ENCODE data around the gene LCN15. TPM values are rescaled to one million over a fixed set of nuclear protein-coding genes. Genes with fewer than 3 reads are reported as not detected.

LCN15 gene
- total RNA-seq, 1 donor from 2014 or later = not detected

GRCh38 chr9:136794281-136794999 lies 30.1 kb upstream of the LCN15 start:
- no peak overlapping the region for H3K4me2 ChIP-seq
- H3K9me3 Mint-ChIP-seq = no peaks in the 10 kb centered on the region
- DNase-seq (ENCODE audit: low spot score) = no peak
- peaks cover 16% of the 10 kb centered on the region for H3K27me3 ChIP-seq
- H3K4me1 ChIP-seq = peaks cover 32% of the 10 kb centered on the region
- no peaks in the 10 kb centered on the region for H3K79me2 ChIP-seq (ENCODE audit: low read depth)
- H3F3A ChIP-seq (ENCODE audit: low read depth) = peaks cover 29% of the 10 kb centered on the region
- H3K27ac Mint-ChIP-seq = no peak overlapping the region
- no peaks in the 10 kb centered on the region for H3K9me3 ChIP-seq (ENCODE audit: low read depth)
- no peak overlapping the region for H3K4me3 ChIP-seq
- no peaks in the 10 kb centered on the region for H3K36me3 ChIP-seq
- no peak overlapping the region for H3K27ac ChIP-seq
- H4K20me1 ChIP-seq (ENCODE audit: low read depth) = peaks cover 10% of the 10 kb centered on the region
- H3K4me3 Mint-ChIP-seq = peak overlapping the region; percentile 13
- H3K27me3 Mint-ChIP-seq (ENCODE audit: insufficient read depth, low read depth) = peaks cover 8% of the 10 kb centered on the region
- no peak overlapping the region for H3K9ac ChIP-seq
- H3K4me1 Mint-ChIP-seq = peaks cover 30% of the 10 kb centered on the region
- peaks cover 1% of the 10 kb centered on the region for H3K36me3 Mint-ChIP-seq
- no peak for TF ChIP-seq CTCF (IDR thresholded peaks at IDR 0.05)
- TF ChIP-seq EZH2 (IDR thresholded peaks at IDR 0.05) = no peak
- no peak for TF ChIP-seq EZH2phosphoT487 (IDR thresholded peaks at IDR 0.05)
- H2AFZ ChIP-seq (replicated peaks) = no peak overlapping the region

GRCh38 chr9:136793086-136793946 lies 29.0 kb upstream of the LCN15 start:
- Histone ChIP-seq H3K4me2 (no peak overlapping the region), H3K9ac (no peak overlapping the region), H4K20me1 (ENCODE audit: low read depth) (peaks cover 10% of the 10 kb centered on the region), H3K27ac (no peak overlapping the region), H3K4me1 (peaks cover 37% of the 10 kb centered on the region), H3K4me3 (no peak overlapping the region), H3K27me3 (peaks cover 5% of the 10 kb centered on the region), H3K9me3 (ENCODE audit: low read depth) (no peaks in the 10 kb centered on the region), H3K36me3 (no peaks in the 10 kb centered on the region), H2AFZ (replicated peaks) (no peak overlapping the region), H3K79me2 (ENCODE audit: low read depth) (no peaks in the 10 kb centered on the region), H3F3A (ENCODE audit: low read depth) (peaks cover 35% of the 10 kb centered on the region)
- DNase-seq (ENCODE audit: low spot score) = no peak
- Mint-ChIP-seq H3K36me3 (peaks cover 1% of the 10 kb centered on the region), H3K9me3 (no peaks in the 10 kb centered on the region), H3K27me3 (ENCODE audit: insufficient read depth, low read depth) (peaks cover 8% of the 10 kb centered on the region), H3K27ac (no peak overlapping the region), H3K4me1 (peaks cover 40% of the 10 kb centered on the region), H3K4me3 (peak overlapping the region; percentile 67)
- TF ChIP-seq CTCF (IDR thresholded peaks at IDR 0.05) (no peak), EZH2phosphoT487 (IDR thresholded peaks at IDR 0.05) (no peak), EZH2 (IDR thresholded peaks at IDR 0.05) (no peak)

- peaks cover 35% of the 10 kb centered on the region for H3F3A ChIP-seq (ENCODE audit: low read depth)
- H3K27me3 Mint-ChIP-seq (ENCODE audit: insufficient read depth, low read depth) = peaks cover 11% of the 10 kb centered on the region
- H3K9me3 Mint-ChIP-seq = no peaks in the 10 kb centered on the region
- no peak overlapping the region for H3K27ac Mint-ChIP-seq
- TF ChIP-seq EZH2phosphoT487 (IDR thresholded peaks at IDR 0.05) = no peak
- no peak for TF ChIP-seq CTCF (IDR thresholded peaks at IDR 0.05)
- no peak for TF ChIP-seq EZH2 (IDR thresholded peaks at IDR 0.05)
- H3K9ac ChIP-seq = no peak overlapping the region
- peaks cover 10% of the 10 kb centered on the region for H4K20me1 ChIP-seq (ENCODE audit: low read depth)
- H3K27me3 ChIP-seq = peaks cover 5% of the 10 kb centered on the region
- H2AFZ ChIP-seq (replicated peaks) = no peak overlapping the region
- H3K36me3 Mint-ChIP-seq = peaks cover 1% of the 10 kb centered on the region
- H3K4me1 Mint-ChIP-seq = peaks cover 47% of the 10 kb centered on the region
- H3K4me1 ChIP-seq = peaks cover 37% of the 10 kb centered on the region
- H3K4me3 Mint-ChIP-seq = peak overlapping the region; percentile 76
- no peak overlapping the region for H3K4me3 ChIP-seq
- no peak for DNase-seq (ENCODE audit: low spot score)
- no peaks in the 10 kb centered on the region for H3K79me2 ChIP-seq (ENCODE audit: low read depth)
- H3K9me3 ChIP-seq (ENCODE audit: low read depth) = no peaks in the 10 kb centered on the region
- no peak overlapping the region for H3K27ac ChIP-seq
- no peaks in the 10 kb centered on the region for H3K36me3 ChIP-seq
- H3K4me2 ChIP-seq = no peak overlapping the region
These were observed 28.2 kb upstream of the LCN15 start for GRCh38 chr9:136792321-136793085.
